Measurements from ENCODE around the gene OR6K6.

DNA sequence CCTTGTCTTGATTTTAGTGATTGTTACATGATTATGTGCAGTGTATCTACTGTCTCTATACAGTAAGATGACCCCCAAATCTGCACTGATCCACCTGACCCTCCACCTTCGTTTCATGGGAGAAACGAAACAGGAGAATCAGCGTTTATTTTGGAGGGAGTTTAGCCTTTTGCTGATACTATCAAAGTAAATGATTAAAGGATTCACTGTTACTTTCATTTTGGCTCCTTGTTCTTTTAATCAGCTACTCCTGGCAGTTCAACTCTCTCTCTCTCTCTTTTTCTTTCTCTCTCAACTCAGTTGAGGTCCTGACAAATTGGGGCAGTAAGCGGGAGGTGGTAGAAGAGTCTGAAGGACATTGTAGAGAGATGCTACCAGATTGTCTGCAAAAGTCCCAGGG is 24.1 kb upstream of the OR6K6 start:
- TF ChIP-seq, protein P1, sequence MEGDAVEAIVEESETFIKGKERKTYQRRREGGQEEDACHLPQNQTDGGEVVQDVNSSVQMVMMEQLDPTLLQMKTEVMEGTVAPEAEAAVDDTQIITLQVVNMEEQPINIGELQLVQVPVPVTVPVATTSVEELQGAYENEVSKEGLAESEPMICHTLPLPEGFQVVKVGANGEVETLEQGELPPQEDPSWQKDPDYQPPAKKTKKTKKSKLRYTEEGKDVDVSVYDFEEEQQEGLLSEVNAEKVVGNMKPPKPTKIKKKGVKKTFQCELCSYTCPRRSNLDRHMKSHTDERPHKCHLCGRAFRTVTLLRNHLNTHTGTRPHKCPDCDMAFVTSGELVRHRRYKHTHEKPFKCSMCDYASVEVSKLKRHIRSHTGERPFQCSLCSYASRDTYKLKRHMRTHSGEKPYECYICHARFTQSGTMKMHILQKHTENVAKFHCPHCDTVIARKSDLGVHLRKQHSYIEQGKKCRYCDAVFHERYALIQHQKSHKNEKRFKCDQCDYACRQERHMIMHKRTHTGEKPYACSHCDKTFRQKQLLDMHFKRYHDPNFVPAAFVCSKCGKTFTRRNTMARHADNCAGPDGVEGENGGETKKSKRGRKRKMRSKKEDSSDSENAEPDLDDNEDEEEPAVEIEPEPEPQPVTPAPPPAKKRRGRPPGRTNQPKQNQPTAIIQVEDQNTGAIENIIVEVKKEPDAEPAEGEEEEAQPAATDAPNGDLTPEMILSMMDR (IDR thresholded peaks at IDR 0.05 in 8 of 11, conservative IDR thresholded peaks at IDR 0.05 in 3 of 11): no peak
- TF ChIP-seq POLR2AphosphoS5 (IDR thresholded peaks at IDR 0.05) (no peak), POLR2A (IDR thresholded peaks at IDR 0.05) (no peak)

All from spleen (tissue), 7 donors.